ENCODE measurements around the gene RPH3AL.

DNA sequence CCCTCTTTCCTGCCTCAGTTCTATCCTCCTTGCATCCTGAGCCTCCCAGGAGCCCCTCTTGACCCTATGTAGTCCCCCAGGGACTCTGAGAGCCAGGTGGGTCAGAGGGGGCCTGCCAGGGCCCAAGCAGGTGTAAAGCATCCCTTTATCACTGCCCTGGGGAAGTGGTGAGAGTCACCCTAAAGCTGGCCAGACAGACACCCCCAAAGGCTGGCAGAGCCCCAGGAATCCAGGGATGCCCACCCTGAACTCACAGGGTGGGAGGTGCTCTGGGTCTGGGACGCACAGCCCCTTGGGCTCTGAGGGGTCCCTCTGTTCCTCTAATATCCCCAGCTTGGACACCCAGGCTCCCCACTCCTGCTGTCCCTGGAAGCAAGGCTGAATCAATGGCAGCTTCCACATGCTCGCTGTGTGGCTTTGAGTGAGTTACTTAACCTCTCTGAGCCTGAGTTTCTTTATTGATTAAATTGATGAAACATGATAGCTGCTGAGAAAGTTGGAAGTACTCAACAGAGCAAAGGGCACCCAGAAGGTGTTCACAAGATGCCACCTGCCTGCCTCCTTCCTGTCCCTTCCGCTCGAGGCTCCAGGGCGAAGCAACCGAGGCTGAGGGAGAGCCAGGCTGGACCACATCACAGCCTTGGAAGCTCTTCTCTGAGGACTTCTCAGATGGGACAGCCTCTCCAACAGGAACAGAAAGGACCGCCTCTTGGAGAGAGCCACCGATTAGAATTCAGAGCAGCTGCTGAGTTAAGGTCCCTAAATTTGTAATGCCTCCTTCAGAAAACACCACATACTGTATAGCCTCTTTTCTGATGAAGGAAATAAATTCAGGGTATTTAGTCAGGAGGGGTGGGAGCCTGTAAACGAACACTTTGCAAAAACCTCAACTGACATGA, 104.0 kb downstream of the RPH3AL start:
- no peak for TF ChIP-seq POLR2A (IDR thresholded peaks at IDR 0.05)
- TF ChIP-seq, protein P1, sequence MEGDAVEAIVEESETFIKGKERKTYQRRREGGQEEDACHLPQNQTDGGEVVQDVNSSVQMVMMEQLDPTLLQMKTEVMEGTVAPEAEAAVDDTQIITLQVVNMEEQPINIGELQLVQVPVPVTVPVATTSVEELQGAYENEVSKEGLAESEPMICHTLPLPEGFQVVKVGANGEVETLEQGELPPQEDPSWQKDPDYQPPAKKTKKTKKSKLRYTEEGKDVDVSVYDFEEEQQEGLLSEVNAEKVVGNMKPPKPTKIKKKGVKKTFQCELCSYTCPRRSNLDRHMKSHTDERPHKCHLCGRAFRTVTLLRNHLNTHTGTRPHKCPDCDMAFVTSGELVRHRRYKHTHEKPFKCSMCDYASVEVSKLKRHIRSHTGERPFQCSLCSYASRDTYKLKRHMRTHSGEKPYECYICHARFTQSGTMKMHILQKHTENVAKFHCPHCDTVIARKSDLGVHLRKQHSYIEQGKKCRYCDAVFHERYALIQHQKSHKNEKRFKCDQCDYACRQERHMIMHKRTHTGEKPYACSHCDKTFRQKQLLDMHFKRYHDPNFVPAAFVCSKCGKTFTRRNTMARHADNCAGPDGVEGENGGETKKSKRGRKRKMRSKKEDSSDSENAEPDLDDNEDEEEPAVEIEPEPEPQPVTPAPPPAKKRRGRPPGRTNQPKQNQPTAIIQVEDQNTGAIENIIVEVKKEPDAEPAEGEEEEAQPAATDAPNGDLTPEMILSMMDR (IDR thresholded peaks at IDR 0.05) = no peak

Data from prostate gland (tissue), 2 donors.